NB4 (cell line): ENCODE data around the gene LMTK3.

Source experiments
- DNase-seq: peaks from one replicate; pipeline ENCODE4 v3.0.0; 2010; ENCODE audit warnings: low read depth
- H3K4me3 ChIP-seq: one replicate; pipeline ENCODE4 v1.5.1; 2011; ENCODE audit warnings: mild to moderate bottlenecking, low read depth, low read length, moderate library complexity
- CTCF ChIP-seq: IDR thresholded peaks from one replicate; pipeline ENCODE4 v1.5.1; 2012; ENCODE audit warnings: low read depth, low read length
- MAX ChIP-seq: IDR thresholded peaks from 2 replicates; pipeline ENCODE4 v1.6.1; 2011; ENCODE audit warnings: low read depth, low read length
- MYC ChIP-seq: IDR thresholded peaks from 2 replicates; pipeline ENCODE4 v1.6.1; 2011; ENCODE audit warnings: low read depth, low read length
- POLR2A ChIP-seq: IDR thresholded peaks from 2 replicates; pipeline ENCODE4 v1.6.1; 2011; ENCODE audit warnings: mild to moderate bottlenecking; ENCODE audit not compliant: insufficient read length; ENCODE audit errors: extremely low read depth

LMTK3 gene

GRCh38 chr19:48477067-48477685 is 34.5 kb downstream of the LMTK3 start:
- no peak overlapping the region for H3K4me3 ChIP-seq
- no peak for DNase-seq
- TF ChIP-seq CTCF: no peak
- no peak for TF ChIP-seq MYC
- TF ChIP-seq POLR2A: no peak
- TF ChIP-seq MAX: no peak

GRCh38 chr19:48476176-48476575 is 35.5 kb downstream of the LMTK3 start:
- DNase-seq: peak; percentile 65
- no peak for TF ChIP-seq MYC
- no peak for TF ChIP-seq CTCF
- no peak for TF ChIP-seq MAX
- TF ChIP-seq POLR2A: no peak
- H3K4me3 ChIP-seq: no peak overlapping the region

GRCh38 chr19:48475369-48476068 is 36.1 kb downstream of the LMTK3 start:
- TF ChIP-seq CTCF (no peak), MAX (no peak), MYC (no peak), POLR2A (no peak)
- H3K4me3 ChIP-seq: no peak overlapping the region
- no peak for DNase-seq

- H3K4me3 ChIP-seq: no peak overlapping the region
- no peak for DNase-seq
- TF ChIP-seq POLR2A (peak; percentile 13), CTCF (no peak)
These were observed 37.5 kb downstream of the LMTK3 start for GRCh38 chr19:48474084-48474592.

- TF ChIP-seq MYC (no peak), POLR2A (peak; percentile 5)
- H3K4me3 ChIP-seq: no peak overlapping the region
- DNase-seq: no peak
These were observed 38.3 kb downstream of the LMTK3 start for GRCh38 chr19:48473161-48473966.

GRCh38 chr19:48471836-48472235 is 39.8 kb downstream of the LMTK3 start:
- H3K4me3 ChIP-seq: no peak overlapping the region
- TF ChIP-seq CTCF (no peak), MYC (no peak), MAX (no peak), POLR2A (no peak)
- DNase-seq: no peak
